ENCODE measurements around the gene KIR3DL1. TPM values are rescaled to one million over a fixed set of nuclear protein-coding genes. Genes with fewer than 3 reads are reported as not detected.

KIR3DL1 gene
- total and polyA plus RNA-seq, 2 of the 13 experiments (the other 11 are each of a cell fraction or from before 2014, with no cell fraction given), result not detected

DNA sequence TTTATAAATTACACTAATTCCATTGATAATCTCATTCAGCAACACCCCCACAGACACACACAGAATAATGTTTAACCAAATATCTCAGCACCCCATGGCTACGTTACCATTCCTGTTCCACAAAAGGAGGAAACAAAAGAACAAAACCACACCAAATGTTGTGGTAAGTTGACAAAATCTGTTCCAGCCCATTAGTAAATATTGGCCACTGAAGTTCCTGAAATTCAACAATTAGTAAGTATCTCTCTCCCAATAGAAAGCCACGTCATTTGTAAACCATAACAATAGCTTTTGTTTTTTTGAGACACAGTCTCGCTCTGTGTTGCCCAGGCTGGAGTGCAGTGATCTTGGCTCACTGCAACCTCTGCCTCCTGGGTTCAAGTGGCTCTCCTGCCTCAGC lies 55.4 kb downstream of the KIR3DL1 start:
- ChIA-PET CTCF (ENCODE audit: low intra/inter-chr PET ratio, low total read pairs) (no interaction called here), POLR2A (no interaction called here)
- 14% methylated on average over 3 of the region's 3 CpGs for WGBS (ENCODE audit: low lambda C conversion rate)
- Histone ChIP-seq H3K27ac (ENCODE audit: extremely low read length, insufficient read depth, low read length) (no peak overlapping the region), H3K36me3 (replicated peaks in 1 of 2; ENCODE audit: control insufficient read depth in 1 of 2, insufficient read depth in 2 of 2, low read length in 2 of 2) (no peaks in the 10 kb centered on the region), H4K20me1 (ENCODE audit: insufficient read depth, low read length) (no peaks in the 10 kb centered on the region), H3K4me3 (replicated peaks in 1 of 3; ENCODE audit: insufficient read depth in 1 of 3, low read depth in 2 of 3, low read length in 3 of 3) (no peak overlapping the region), H3K9me3 (ENCODE audit: low read length) (no peaks in the 10 kb centered on the region), H2AFZ (ENCODE audit: low read length) (no peak overlapping the region), H3K27me3 (ENCODE audit: control insufficient read depth in 1 of 2, insufficient read depth in 2 of 2, low read length in 2 of 2) (no peaks in the 10 kb centered on the region), H3K4me2 (ENCODE audit: low read depth, low read length) (no peak overlapping the region), H3K9ac (ENCODE audit: insufficient read depth, low read depth, low read length) (no peak overlapping the region), H3K4me1 (ENCODE audit: insufficient read depth, low read length) (no peaks in the 10 kb centered on the region), H3K79me2 (ENCODE audit: insufficient read depth, low read length) (no peaks in the 10 kb centered on the region)
- no peak for DNase-seq (ENCODE audit: low spot score)
- TF ChIP-seq CREM (IDR thresholded peaks at IDR 0.05) (no peak), CREM (CRISPR knock-in tag; IDR thresholded peaks at IDR 0.05) (no peak), REL (CRISPR knock-in tag; conservative IDR thresholded peaks at IDR 0.05) (no peak), PPARG (CRISPR knock-in tag; conservative IDR thresholded peaks at IDR 0.05) (no peak), FOSL1 (CRISPR knock-in tag; IDR thresholded peaks at IDR 0.05; ENCODE audit: borderline replicate concordance) (no peak)
- no peak for FAIRE-seq
- no peak for ATAC-seq
- intact Hi-C loops (cut with micrococcal nuclease; ENCODE audit: unreplicated experiment), result no loop called here
- in situ Hi-C loops (cut with HindIII; ENCODE audit: extremely low pct_ligation_motif_present, low pct_unique_long_range_greater_than_20kb), result no loop called here
- BruUV-seq (replicated peaks), result no TSS peak

- no peak for ATAC-seq
- intact Hi-C loops (cut with micrococcal nuclease; ENCODE audit: unreplicated experiment) (no loop called here), in situ Hi-C loops (cut with HindIII; ENCODE audit: extremely low pct_ligation_motif_present, low pct_unique_long_range_greater_than_20kb) (no loop called here)
- H3K27me3 ChIP-seq (ENCODE audit: control insufficient read depth in 1 of 2, insufficient read depth in 2 of 2, low read length in 2 of 2), result no peaks in the 10 kb centered on the region
- H3K27ac ChIP-seq (ENCODE audit: extremely low read length, insufficient read depth, low read length), result no peak within 1 kb of the TSS
- BruUV-seq (replicated peaks), result no TSS peak
- POLR2A ChIA-PET, result no interaction called here
- H3K4me3 ChIP-seq (replicated peaks in 1 of 3; ENCODE audit: insufficient read depth in 1 of 3, low read depth in 2 of 3, low read length in 3 of 3), result no peak within 1 kb of the TSS
- no peak within 1 kb of the TSS for H3K4me2 ChIP-seq (ENCODE audit: low read depth, low read length)
- H4K20me1 ChIP-seq (ENCODE audit: insufficient read depth, low read length), result no peaks in the 10 kb centered on the region
- H3K36me3 ChIP-seq (replicated peaks in 1 of 2; ENCODE audit: control insufficient read depth in 1 of 2, insufficient read depth in 2 of 2, low read length in 2 of 2), result no peaks in the 10 kb centered on the region
- no peaks in the 10 kb centered on the region for H3K9me3 ChIP-seq (ENCODE audit: low read length)
- no peaks in the 10 kb centered on the region for H3K4me1 ChIP-seq (ENCODE audit: insufficient read depth, low read length)
- CTCF ChIA-PET (ENCODE audit: low intra/inter-chr PET ratio, low total read pairs), result no interaction called here
- H2AFZ ChIP-seq (ENCODE audit: low read length), result no peak within 1 kb of the TSS
- FAIRE-seq, result no peak
- H3K79me2 ChIP-seq (ENCODE audit: insufficient read depth, low read length), result no peaks in the 10 kb centered on the region
- TF ChIP-seq PCBP1 (IDR thresholded peaks at IDR 0.05; ENCODE audit: borderline replicate concordance, low read depth, low read length) (no peak), FIP1L1 (IDR thresholded peaks at IDR 0.05; ENCODE audit: borderline replicate concordance, insufficient read depth, low read depth, low read length) (no peak), TFDP2 (CRISPR knock-in tag; IDR thresholded peaks at IDR 0.05) (no peak), ZKSCAN5 (CRISPR knock-in tag; IDR thresholded peaks at IDR 0.05) (no peak), ZBTB7A (CRISPR knock-in tag; IDR thresholded peaks at IDR 0.05) (no peak), SAP130 (CRISPR knock-in tag; IDR thresholded peaks at IDR 0.05; ENCODE audit: low read depth) (no peak), ZNF589 (CRISPR knock-in tag; conservative IDR thresholded peaks at IDR 0.05) (no peak), ZNF253 (CRISPR knock-in tag; IDR thresholded peaks at IDR 0.05; ENCODE audit: borderline replicate concordance) (no peak), ZNF180 (CRISPR knock-in tag; IDR thresholded peaks at IDR 0.05; ENCODE audit: borderline replicate concordance, low read depth) (no peak), NCOR1 (IDR thresholded peaks at IDR 0.05; ENCODE audit: borderline replicate concordance, low read length) (no peak)
- TF ChIP-seq, protein P1, sequence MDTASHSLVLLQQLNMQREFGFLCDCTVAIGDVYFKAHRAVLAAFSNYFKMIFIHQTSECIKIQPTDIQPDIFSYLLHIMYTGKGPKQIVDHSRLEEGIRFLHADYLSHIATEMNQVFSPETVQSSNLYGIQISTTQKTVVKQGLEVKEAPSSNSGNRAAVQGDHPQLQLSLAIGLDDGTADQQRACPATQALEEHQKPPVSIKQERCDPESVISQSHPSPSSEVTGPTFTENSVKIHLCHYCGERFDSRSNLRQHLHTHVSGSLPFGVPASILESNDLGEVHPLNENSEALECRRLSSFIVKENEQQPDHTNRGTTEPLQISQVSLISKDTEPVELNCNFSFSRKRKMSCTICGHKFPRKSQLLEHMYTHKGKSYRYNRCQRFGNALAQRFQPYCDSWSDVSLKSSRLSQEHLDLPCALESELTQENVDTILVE (CRISPR knock-in tag; IDR thresholded peaks at IDR 0.05), result no peak
- DNase-seq (ENCODE audit: low spot score), result no peak
- WGBS (ENCODE audit: low lambda C conversion rate), result 12% methylated on average over 8 of the region's 8 CpGs
- H3K9ac ChIP-seq (ENCODE audit: insufficient read depth, low read depth, low read length), result no peak within 1 kb of the TSS
Measured at GRCh38 chr19:54873990-54874389, 57.7 kb downstream of the KIR3DL1 start, which contains the start of gene FCAR. FCAR (plus strand) TSS chr19:54874235; CDS start chr19:54874290, 55 bp downstream.

Measured in HepG2 (cell line).